Measurements from ENCODE around the gene PANK2.
"Not testable (repeated sequence)": the region's sequence is repeated elsewhere in the genome, so short reads cannot be mapped to it uniquely, and the experiment has no call there.

The PANK2 gene

GRCh38 chr20:3871550-3872265, 17.5 kb upstream of the PANK2 start:
- Histone ChIP-seq H3K9me3 (ENCODE audit: control insufficient read depth, insufficient read depth, low read length) (no peaks in the 10 kb centered on the region), H3K9ac (ENCODE audit: low read depth, low read length) (no peak overlapping the region), H3K27me3 (ENCODE audit: control insufficient read depth, insufficient read depth, low read length) (no peaks in the 10 kb centered on the region), H3K36me3 (ENCODE audit: control insufficient read depth, insufficient read depth, low read length) (peaks cover 20% of the 10 kb centered on the region), H3K27ac (ENCODE audit: low read depth, low read length) (no peak overlapping the region), H3K4me1 (ENCODE audit: control insufficient read depth, insufficient read depth, low read length) (0 out of 2 replicates have a peak, but pooled peaks cover 3% of the 10 kb centered on the region), H3K4me3 (ENCODE audit: low read depth, low read length) (no peak overlapping the region)

DNA sequence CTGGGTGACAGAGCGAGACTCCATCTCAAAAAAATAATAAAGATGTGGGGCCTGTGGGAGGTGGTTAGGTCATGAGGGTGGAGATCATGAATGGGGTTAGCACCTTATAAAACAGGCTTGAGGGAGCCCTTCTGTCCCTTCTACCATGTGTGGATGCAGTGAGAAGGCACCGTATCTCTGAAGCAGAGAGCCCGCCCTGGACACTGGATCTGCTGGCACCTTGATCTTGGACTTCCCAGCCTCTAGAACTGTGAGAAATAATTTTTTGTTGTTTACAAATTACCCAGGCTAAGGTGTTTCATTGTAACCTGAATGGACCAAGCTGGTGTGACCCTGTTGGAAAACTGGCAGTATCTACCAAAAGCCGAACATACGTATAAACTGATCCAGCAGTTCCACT, 15.7 kb upstream of the PANK2 start:
- Histone ChIP-seq H3K36me3 (ENCODE audit: control insufficient read depth, insufficient read depth, low read length) (peaks cover 8% of the 10 kb centered on the region), H3K9ac (ENCODE audit: low read depth, low read length) (no peak overlapping the region), H3K4me1 (ENCODE audit: control insufficient read depth, insufficient read depth, low read length) (0 out of 2 replicates have a peak, but pooled peaks cover 3% of the 10 kb centered on the region), H3K9me3 (ENCODE audit: control insufficient read depth, insufficient read depth, low read length) (no peaks in the 10 kb centered on the region), H3K27me3 (ENCODE audit: control insufficient read depth, insufficient read depth, low read length) (no peaks in the 10 kb centered on the region), H3K27ac (ENCODE audit: low read depth, low read length) (no peak overlapping the region), H3K4me3 (ENCODE audit: low read depth, low read length) (no peak overlapping the region)

- H3K9ac ChIP-seq (ENCODE audit: low read depth, low read length), result no peak overlapping the region
- peaks cover 8% of the 10 kb centered on the region for H3K36me3 ChIP-seq (ENCODE audit: control insufficient read depth, insufficient read depth, low read length)
- H3K4me3 ChIP-seq (ENCODE audit: low read depth, low read length), result no peak overlapping the region
- H3K4me1 ChIP-seq (ENCODE audit: control insufficient read depth, insufficient read depth, low read length), result 0 out of 2 replicates have a peak, but pooled peaks cover 3% of the 10 kb centered on the region
- no peaks in the 10 kb centered on the region for H3K9me3 ChIP-seq (ENCODE audit: control insufficient read depth, insufficient read depth, low read length)
- H3K27ac ChIP-seq (ENCODE audit: low read depth, low read length), result no peak overlapping the region
- no peaks in the 10 kb centered on the region for H3K27me3 ChIP-seq (ENCODE audit: control insufficient read depth, insufficient read depth, low read length)
These were observed 14.9 kb upstream of the PANK2 start for GRCh38 chr20:3874194-3874844.

- Histone ChIP-seq H3K36me3 (ENCODE audit: control insufficient read depth, insufficient read depth, low read length) (peaks cover 8% of the 10 kb centered on the region), H3K4me3 (ENCODE audit: low read depth, low read length) (no peak overlapping the region), H3K27me3 (ENCODE audit: control insufficient read depth, insufficient read depth, low read length) (no peaks in the 10 kb centered on the region), H3K9ac (ENCODE audit: low read depth, low read length) (no peak overlapping the region), H3K9me3 (ENCODE audit: control insufficient read depth, insufficient read depth, low read length) (no peaks in the 10 kb centered on the region), H3K4me1 (ENCODE audit: control insufficient read depth, insufficient read depth, low read length) (0 out of 2 replicates have a peak, but pooled peaks cover 3% of the 10 kb centered on the region), H3K27ac (ENCODE audit: low read depth, low read length) (no peak overlapping the region)
These were observed 13.7 kb upstream of the PANK2 start for GRCh38 chr20:3875378-3875974.

GRCh38 chr20:3876000-3876399, 13.2 kb upstream of the PANK2 start:
- H3K27me3 ChIP-seq (ENCODE audit: control insufficient read depth, insufficient read depth, low read length), result no peaks in the 10 kb centered on the region
- no peak overlapping the region for H3K4me3 ChIP-seq (ENCODE audit: low read depth, low read length)
- 0 out of 2 replicates have a peak, but pooled peaks cover 3% of the 10 kb centered on the region for H3K4me1 ChIP-seq (ENCODE audit: control insufficient read depth, insufficient read depth, low read length)
- H3K36me3 ChIP-seq (ENCODE audit: control insufficient read depth, insufficient read depth, low read length), result peaks cover 8% of the 10 kb centered on the region
- H3K9ac ChIP-seq (ENCODE audit: low read depth, low read length), result no peak overlapping the region
- no peak overlapping the region for H3K27ac ChIP-seq (ENCODE audit: low read depth, low read length)
- H3K9me3 ChIP-seq (ENCODE audit: control insufficient read depth, insufficient read depth, low read length), result no peaks in the 10 kb centered on the region

GRCh38 chr20:3876676-3877075, 12.5 kb upstream of the PANK2 start:
- H3K36me3 ChIP-seq (ENCODE audit: control insufficient read depth, insufficient read depth, low read length), result peaks cover 7% of the 10 kb centered on the region
- 0 out of 2 replicates have a peak, but pooled peaks cover 3% of the 10 kb centered on the region for H3K4me1 ChIP-seq (ENCODE audit: control insufficient read depth, insufficient read depth, low read length)
- H3K27ac ChIP-seq (ENCODE audit: low read depth, low read length), result no peak overlapping the region
- no peaks in the 10 kb centered on the region for H3K27me3 ChIP-seq (ENCODE audit: control insufficient read depth, insufficient read depth, low read length)
- no peak overlapping the region for H3K4me3 ChIP-seq (ENCODE audit: low read depth, low read length)
- no peaks in the 10 kb centered on the region for H3K9me3 ChIP-seq (ENCODE audit: control insufficient read depth, insufficient read depth, low read length)
- no peak overlapping the region for H3K9ac ChIP-seq (ENCODE audit: low read depth, low read length)

- H3K4me1 ChIP-seq (ENCODE audit: control insufficient read depth, insufficient read depth, low read length); H3K27me3 ChIP-seq (ENCODE audit: control insufficient read depth, insufficient read depth, low read length); H3K36me3 ChIP-seq (ENCODE audit: control insufficient read depth, insufficient read depth, low read length); H3K27ac ChIP-seq (ENCODE audit: low read depth, low read length); H3K9me3 ChIP-seq (ENCODE audit: control insufficient read depth, insufficient read depth, low read length); H3K4me3 ChIP-seq (ENCODE audit: low read depth, low read length); H3K9ac ChIP-seq (ENCODE audit: low read depth, low read length): not testable (repeated sequence)
These were observed 10.3 kb upstream of the PANK2 start for GRCh38 chr20:3878921-3879274.

- H3K4me3 ChIP-seq (ENCODE audit: low read depth, low read length), result no peak overlapping the region
- peaks cover 7% of the 10 kb centered on the region; the same call in 1 of the 2 replicates for H3K4me1 ChIP-seq (ENCODE audit: control insufficient read depth, insufficient read depth, low read length)
- no peaks in the 10 kb centered on the region; the same call in 1 of the 2 replicates for H3K36me3 ChIP-seq (ENCODE audit: control insufficient read depth, insufficient read depth, low read length)
- H3K9me3 ChIP-seq (ENCODE audit: control insufficient read depth, insufficient read depth, low read length), result no peaks in the 10 kb centered on the region
- no peak overlapping the region for H3K9ac ChIP-seq (ENCODE audit: low read depth, low read length)
- no peaks in the 10 kb centered on the region for H3K27me3 ChIP-seq (ENCODE audit: control insufficient read depth, insufficient read depth, low read length)
- H3K27ac ChIP-seq (ENCODE audit: low read depth, low read length), result no peak overlapping the region
These were observed 3.5 kb upstream of the PANK2 start for GRCh38 chr20:3885715-3886114.

DNA sequence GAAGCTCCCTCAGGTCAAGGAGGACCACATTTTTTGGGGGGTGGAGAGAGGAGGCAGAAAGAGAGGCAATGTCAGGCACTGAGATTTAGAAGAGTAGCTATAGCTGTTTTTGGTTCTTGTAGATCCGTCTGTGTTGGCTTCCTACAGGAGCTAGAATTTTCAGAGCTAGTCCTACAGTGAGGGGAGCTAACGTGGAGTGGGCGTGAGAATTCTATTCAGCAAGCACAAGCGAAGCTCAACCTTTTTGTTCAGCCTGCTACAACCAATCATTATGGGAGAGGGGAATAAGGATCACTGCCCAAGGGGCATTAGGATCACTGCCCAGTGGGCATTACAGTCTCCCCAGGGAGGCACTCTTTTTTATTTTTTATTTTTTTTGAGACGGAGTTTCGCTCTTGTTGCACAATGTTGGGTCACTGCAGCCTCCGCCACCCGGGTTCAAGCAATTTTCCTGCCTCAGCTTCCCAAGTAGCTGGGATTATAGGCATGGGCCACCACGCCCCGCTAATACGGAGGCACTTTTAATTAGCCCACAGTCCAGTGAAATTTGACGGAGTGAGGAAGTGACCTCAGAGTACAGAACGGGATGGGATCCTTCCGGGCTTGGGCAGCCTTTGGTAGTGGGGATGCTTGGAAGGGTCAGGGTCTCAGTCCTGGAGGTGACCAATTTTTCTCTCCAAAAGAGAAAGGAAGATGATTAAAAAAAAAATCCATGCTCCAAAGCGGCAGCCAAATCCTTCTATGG, 1.1 kb upstream of the PANK2 start:
- Histone ChIP-seq H3K4me3 (ENCODE audit: low read depth, low read length) (peak overlapping the region; percentile 100), H3K27me3 (ENCODE audit: control insufficient read depth, insufficient read depth, low read length) (no peaks in the 10 kb centered on the region), H3K4me1 (ENCODE audit: control insufficient read depth, insufficient read depth, low read length) (peaks cover 23% of the 10 kb centered on the region), H3K27ac (ENCODE audit: low read depth, low read length) (peak overlapping the region; percentile 98), H3K9ac (ENCODE audit: low read depth, low read length) (0 out of 2 replicates have a peak overlapping the region, but pooled peaks have one; percentile 81), H3K36me3 (ENCODE audit: control insufficient read depth, insufficient read depth, low read length) (peaks cover 15% of the 10 kb centered on the region), H3K9me3 (ENCODE audit: control insufficient read depth, insufficient read depth, low read length) (no peaks in the 10 kb centered on the region)

- Histone ChIP-seq H3K27me3 (ENCODE audit: control insufficient read depth, insufficient read depth, low read length) (no peaks in the 10 kb centered on the region), H3K4me1 (ENCODE audit: control insufficient read depth, insufficient read depth, low read length) (peaks cover 30% of the 10 kb centered on the region), H3K9ac (ENCODE audit: low read depth, low read length) (peak overlapping the region; percentile 96), H3K9me3 (ENCODE audit: control insufficient read depth, insufficient read depth, low read length) (no peaks in the 10 kb centered on the region), H3K27ac (ENCODE audit: low read depth, low read length) (peak overlapping the region; percentile 98), H3K4me3 (ENCODE audit: low read depth, low read length) (peak overlapping the region; percentile 100), H3K36me3 (ENCODE audit: control insufficient read depth, insufficient read depth, low read length) (peaks cover 24% of the 10 kb centered on the region)
These were observed 556 bp downstream of the PANK2 start for GRCh38 chr20:3889489-3890397.
